DOHH2 (cell line): Measurements from ENCODE around the gene KCNH1.

Experiments
- H3F3A ChIP-seq: fragments of 200-600 bp; sonication (generic), shearing (Covaris generic); 2 replicates; pipeline ENCODE4 v1.6.0; 2016; ENCODE audit warnings: antibody characterized with exemption, mild to moderate bottlenecking; ENCODE audit not compliant: control insufficient read depth, insufficient read depth
- H3K27ac ChIP-seq: fragments of 200-600 bp; sonication (generic); 2 replicates; pipeline ENCODE4 v1.5.1; 2014; ENCODE audit warnings: low read depth, mild to moderate bottlenecking, low read length, moderate library complexity
- H3K27me3 ChIP-seq: fragments of 200-600 bp; sonication (generic); 2 replicates; pipeline ENCODE4 v1.6.1; 2014; ENCODE audit warnings: mild to moderate bottlenecking, low read length, mixed read lengths; ENCODE audit not compliant: control insufficient read depth
- H3K36me3 ChIP-seq: fragments of 200-600 bp; sonication (generic); 2 replicates; pipeline ENCODE4 v1.6.1; 2014; ENCODE audit warnings: mild to moderate bottlenecking, low read length, moderate library complexity, mixed read lengths; ENCODE audit not compliant: control insufficient read depth
- H3K4me1 ChIP-seq: fragments of 200-600 bp; sonication (generic); 2 replicates; pipeline ENCODE4 v1.6.1; 2014; ENCODE audit warnings: mild to moderate bottlenecking, low read length, mixed read lengths; ENCODE audit not compliant: control insufficient read depth
- H3K4me2 ChIP-seq: fragments of 200-600 bp; sonication (generic); 2 replicates; pipeline ENCODE4 v1.6.0; 2014; ENCODE audit warnings: mild to moderate bottlenecking, low read length, moderate library complexity
- H3K4me3 ChIP-seq: fragments of 200-600 bp; sonication (generic); 2 replicates; pipeline ENCODE4 v1.5.1; 2014; ENCODE audit warnings: mild to moderate bottlenecking, low read length, mixed read lengths
- H3K79me2 ChIP-seq: fragments of 200-600 bp; sonication (generic); 2 replicates; pipeline ENCODE4 v1.6.1; 2014; ENCODE audit warnings: mild to moderate bottlenecking, low read length, mixed read lengths; ENCODE audit not compliant: control insufficient read depth
- H3K9me2 ChIP-seq: fragments of 200-600 bp; sonication (generic); replicated peaks from 2 replicates; pipeline ENCODE4 v1.6.1; 2014; ENCODE audit warnings: mild to moderate bottlenecking, low read length, mixed read lengths; ENCODE audit not compliant: control insufficient read depth
- H3K9me3 ChIP-seq: fragments of 200-600 bp; sonication (generic); 2 replicates; pipeline ENCODE4 v1.6.1; 2014; ENCODE audit warnings: antibody characterized with exemption, low read length, mixed read lengths; ENCODE audit not compliant: control insufficient read depth, insufficient read depth
- H4K20me1 ChIP-seq: fragments of 200-600 bp; sonication (generic); 2 replicates; pipeline ENCODE4 v1.6.0; 2014; ENCODE audit warnings: low read depth, mild to moderate bottlenecking, antibody characterized with exemption, low read length, moderate library complexity; ENCODE audit not compliant: control insufficient read depth, insufficient read depth
- CTCF ChIP-seq: fragments of 200-600 bp; sonication (generic); IDR thresholded peaks from one replicate; pipeline ENCODE4 v1.5.1; 2014; ENCODE audit warnings: antibody characterized with exemption, mild to moderate bottlenecking, low read depth, low read length; ENCODE audit not compliant: poor library complexity, severe bottlenecking
- EZH2phosphoT487 ChIP-seq: fragments of 200-600 bp; sonication (generic); IDR thresholded peaks from 2 replicates; pipeline ENCODE4 v1.6.1; 2017; ENCODE audit warnings: borderline replicate concordance, mild to moderate bottlenecking, antibody characterized with exemption, low read length, moderate library complexity, mixed read lengths

KCNH1 gene

GRCh38 chr1:210695026-210695425 lies 438.9 kb downstream of the KCNH1 start:
- Histone ChIP-seq H3K9me2 (no peaks in the 10 kb centered on the region), H3K79me2 (no peaks in the 10 kb centered on the region), H3K9me3 (no peaks in the 10 kb centered on the region), H3K4me2 (no peak overlapping the region), H3K27me3 (no peaks in the 10 kb centered on the region), H3K27ac (no peak overlapping the region), H3K4me3 (no peak overlapping the region), H3K4me1 (no peaks in the 10 kb centered on the region), H4K20me1 (no peaks in the 10 kb centered on the region), H3F3A (no peaks in the 10 kb centered on the region), H3K36me3 (no peaks in the 10 kb centered on the region)
- TF ChIP-seq CTCF: no peak
- TF ChIP-seq EZH2phosphoT487: no peak

GRCh38 chr1:210692796-210693195 lies 441.2 kb downstream of the KCNH1 start:
- Histone ChIP-seq H3K27ac (no peak overlapping the region), H4K20me1 (no peaks in the 10 kb centered on the region), H3K4me3 (no peak overlapping the region), H3K36me3 (no peaks in the 10 kb centered on the region), H3K9me3 (no peaks in the 10 kb centered on the region), H3K9me2 (no peaks in the 10 kb centered on the region), H3K79me2 (no peaks in the 10 kb centered on the region), H3K4me2 (no peak overlapping the region), H3K4me1 (no peaks in the 10 kb centered on the region), H3F3A (no peaks in the 10 kb centered on the region), H3K27me3 (no peaks in the 10 kb centered on the region)
- no peak for TF ChIP-seq EZH2phosphoT487
- no peak for TF ChIP-seq CTCF

- H4K20me1 ChIP-seq: no peaks in the 10 kb centered on the region
- no peaks in the 10 kb centered on the region for H3K9me3 ChIP-seq
- no peaks in the 10 kb centered on the region for H3K4me1 ChIP-seq
- no peak overlapping the region for H3K4me2 ChIP-seq
- H3K9me2 ChIP-seq: no peaks in the 10 kb centered on the region
- no peaks in the 10 kb centered on the region for H3F3A ChIP-seq
- TF ChIP-seq EZH2phosphoT487: no peak
- TF ChIP-seq CTCF: no peak
- no peaks in the 10 kb centered on the region for H3K27me3 ChIP-seq
- no peaks in the 10 kb centered on the region for H3K79me2 ChIP-seq
- no peaks in the 10 kb centered on the region for H3K36me3 ChIP-seq
- no peak overlapping the region for H3K4me3 ChIP-seq
- H3K27ac ChIP-seq: no peak overlapping the region
These were observed 442.8 kb downstream of the KCNH1 start for GRCh38 chr1:210691039-210691610.

GRCh38 chr1:210690236-210690635 lies 443.7 kb downstream of the KCNH1 start:
- Histone ChIP-seq H3K9me2 (no peaks in the 10 kb centered on the region), H4K20me1 (no peaks in the 10 kb centered on the region), H3K27ac (no peak overlapping the region), H3K4me1 (no peaks in the 10 kb centered on the region), H3K4me2 (no peak overlapping the region), H3K27me3 (no peaks in the 10 kb centered on the region), H3F3A (no peaks in the 10 kb centered on the region), H3K36me3 (no peaks in the 10 kb centered on the region), H3K79me2 (no peaks in the 10 kb centered on the region), H3K9me3 (no peaks in the 10 kb centered on the region), H3K4me3 (no peak overlapping the region)
- TF ChIP-seq EZH2phosphoT487 (no peak), CTCF (no peak)
